Fibroblast of lung (primary cell): ENCODE measurements around the gene UPK3B.
"Not testable (repeated sequence)": the region's sequence is repeated elsewhere in the genome, so short reads cannot be mapped to it uniquely, and the experiment has no call there.

Source experiments
- CTCF ChIP-seq, 2 donors: IDR thresholded peaks in 1 of 2; conservative IDR thresholded peaks in 1 of 2; 1 replicate in 1 of 2; 2 replicates in 1 of 2; pipeline ENCODE4 v1.5.1; 2011 to 2012; ENCODE audit warnings: low read length in 2 of 2, control low read depth in 1 of 2, inconsistent platforms in 1 of 2, low read depth in 1 of 2, mild to moderate bottlenecking in 1 of 2
- EZH2 ChIP-seq: IDR thresholded peaks from 2 replicates; pipeline ENCODE4 v1.5.1; 2012; ENCODE audit warnings: low read length, control low read depth, mild to moderate bottlenecking; ENCODE audit errors: missing control alignments

- TF ChIP-seq CTCF (conservative IDR thresholded peaks at IDR 0.05 in 1 of 2, IDR thresholded peaks at IDR 0.05 in 1 of 2; ENCODE audit: low read depth in 1 of 2, low read length in 2 of 2); EZH2: not testable (repeated sequence)
Measured at GRCh38 chr7:76492139-76492538, 18.2 kb upstream of the UPK3B start.
